ENCODE data around the gene HLX. TPM values are rescaled to one million over a fixed set of nuclear protein-coding genes. Genes with fewer than 3 reads are reported as not detected.

HLX gene
- total RNA-seq, 1 donor = 9.0 TPM

- H4K20me1 ChIP-seq (ENCODE audit: insufficient read depth, low read length) = no peaks in the 10 kb centered on the region
- DNase-seq (ENCODE audit: insufficient read length, low spot score, missing footprints) = peak; percentile 78
- H3K27me3 ChIP-seq (ENCODE audit: insufficient read depth, low read length) = peaks cover 31% of the 10 kb centered on the region
- H3K36me3 ChIP-seq (ENCODE audit: insufficient read depth, low read length) = no peaks in the 10 kb centered on the region
- no peaks in the 10 kb centered on the region for H3K9me3 ChIP-seq (ENCODE audit: low read depth, low read length)
- no peak for TF ChIP-seq CTCF (IDR thresholded peaks at IDR 0.05; ENCODE audit: extremely low read depth, low read depth, low read length)
- peaks cover 6% of the 10 kb centered on the region for H3K4me1 ChIP-seq (ENCODE audit: insufficient read depth, low read length)
- H3K79me2 ChIP-seq (ENCODE audit: insufficient read depth, low read length) = no peaks in the 10 kb centered on the region
- no peak overlapping the region for H2AFZ ChIP-seq (ENCODE audit: low read length)
- no peak overlapping the region for H3K27ac ChIP-seq (ENCODE audit: low read depth, low read length)
- H3K4me3 ChIP-seq (ENCODE audit: insufficient read depth, low read length) = no peak overlapping the region
- H3K4me2 ChIP-seq (ENCODE audit: insufficient read depth, low read length) = no peak overlapping the region
Measured at GRCh38 chr1:220891224-220892085, 12.2 kb downstream of the HLX start.

GRCh38 chr1:220892086-220892376, 12.8 kb downstream of the HLX start:
- no peaks in the 10 kb centered on the region for H3K9me3 ChIP-seq (ENCODE audit: low read depth, low read length)
- no peak for DNase-seq (ENCODE audit: insufficient read length, low spot score, missing footprints)
- peaks cover 6% of the 10 kb centered on the region for H3K4me1 ChIP-seq (ENCODE audit: insufficient read depth, low read length)
- H3K4me3 ChIP-seq (ENCODE audit: insufficient read depth, low read length) = no peak overlapping the region
- no peak overlapping the region for H3K4me2 ChIP-seq (ENCODE audit: insufficient read depth, low read length)
- H3K79me2 ChIP-seq (ENCODE audit: insufficient read depth, low read length) = no peaks in the 10 kb centered on the region
- H2AFZ ChIP-seq (ENCODE audit: low read length) = no peak overlapping the region
- no peak overlapping the region for H3K27ac ChIP-seq (ENCODE audit: low read depth, low read length)
- no peak for TF ChIP-seq CTCF (IDR thresholded peaks at IDR 0.05; ENCODE audit: extremely low read depth, low read depth, low read length)
- no peaks in the 10 kb centered on the region for H4K20me1 ChIP-seq (ENCODE audit: insufficient read depth, low read length)
- H3K36me3 ChIP-seq (ENCODE audit: insufficient read depth, low read length) = no peaks in the 10 kb centered on the region
- peaks cover 31% of the 10 kb centered on the region for H3K27me3 ChIP-seq (ENCODE audit: insufficient read depth, low read length)

GRCh38 chr1:220892997-220893700, 13.9 kb downstream of the HLX start:
- H3K9me3 ChIP-seq (ENCODE audit: low read depth, low read length) = no peaks in the 10 kb centered on the region
- no peaks in the 10 kb centered on the region for H3K79me2 ChIP-seq (ENCODE audit: insufficient read depth, low read length)
- no peak overlapping the region for H2AFZ ChIP-seq (ENCODE audit: low read length)
- no peaks in the 10 kb centered on the region for H4K20me1 ChIP-seq (ENCODE audit: insufficient read depth, low read length)
- H3K36me3 ChIP-seq (ENCODE audit: insufficient read depth, low read length) = no peaks in the 10 kb centered on the region
- no peaks in the 10 kb centered on the region for H3K4me1 ChIP-seq (ENCODE audit: insufficient read depth, low read length)
- H3K4me2 ChIP-seq (ENCODE audit: insufficient read depth, low read length) = no peak overlapping the region
- no peak overlapping the region for H3K27ac ChIP-seq (ENCODE audit: low read depth, low read length)
- DNase-seq (ENCODE audit: insufficient read length, low spot score, missing footprints) = no peak
- H3K27me3 ChIP-seq (ENCODE audit: insufficient read depth, low read length) = peaks cover 31% of the 10 kb centered on the region
- TF ChIP-seq CTCF (IDR thresholded peaks at IDR 0.05; ENCODE audit: extremely low read depth, low read depth, low read length) = no peak
- no peak overlapping the region for H3K4me3 ChIP-seq (ENCODE audit: insufficient read depth, low read length)

GRCh38 chr1:220893701-220894024, 14.4 kb downstream of the HLX start:
- peaks cover 31% of the 10 kb centered on the region for H3K27me3 ChIP-seq (ENCODE audit: insufficient read depth, low read length)
- peak overlapping the region; percentile 78 for H2AFZ ChIP-seq (ENCODE audit: low read length)
- H3K79me2 ChIP-seq (ENCODE audit: insufficient read depth, low read length) = no peaks in the 10 kb centered on the region
- H3K9me3 ChIP-seq (ENCODE audit: low read depth, low read length) = no peaks in the 10 kb centered on the region
- H3K27ac ChIP-seq (ENCODE audit: low read depth, low read length) = no peak overlapping the region
- no peaks in the 10 kb centered on the region for H4K20me1 ChIP-seq (ENCODE audit: insufficient read depth, low read length)
- no peaks in the 10 kb centered on the region for H3K36me3 ChIP-seq (ENCODE audit: insufficient read depth, low read length)
- peak overlapping the region; percentile 58 for H3K4me2 ChIP-seq (ENCODE audit: insufficient read depth, low read length)
- no peaks in the 10 kb centered on the region for H3K4me1 ChIP-seq (ENCODE audit: insufficient read depth, low read length)
- no peak for DNase-seq (ENCODE audit: insufficient read length, low spot score, missing footprints)
- H3K4me3 ChIP-seq (ENCODE audit: insufficient read depth, low read length) = peak overlapping the region; percentile 62
- no peak for TF ChIP-seq CTCF (IDR thresholded peaks at IDR 0.05; ENCODE audit: extremely low read depth, low read depth, low read length)
